Measurements from ENCODE around the gene FASTK.

Gene FASTK

GRCh38 chr7:151081170-151082101 lies 827 bp upstream of the FASTK start:
- no peak for DNase-seq (ENCODE audit: low read depth in 2 of 2)

- no peak for DNase-seq (ENCODE audit: low read depth in 2 of 2)
Measured at GRCh38 chr7:151080067-151080521, 515 bp downstream of the FASTK start.

- DNase-seq (ENCODE audit: low read depth in 2 of 2): no peak
Measured at GRCh38 chr7:151079199-151079910, 1.3 kb downstream of the FASTK start.

GRCh38 chr7:151078233-151079040 lies 2.2 kb downstream of the FASTK start:
- no peak for DNase-seq (ENCODE audit: low read depth in 2 of 2)

GRCh38 chr7:151077705-151078232 lies 2.8 kb downstream of the FASTK start:
- DNase-seq (ENCODE audit: low read depth in 2 of 2): no peak

GRCh38 chr7:151076863-151077704 lies 3.5 kb downstream of the FASTK start:
- DNase-seq (ENCODE audit: low read depth in 2 of 2): no peak

GRCh38 chr7:151075978-151076426 lies 4.6 kb downstream of the FASTK start:
- no peak for DNase-seq (ENCODE audit: low read depth in 2 of 2)

- no peak for DNase-seq (ENCODE audit: low read depth in 2 of 2)
Measured at GRCh38 chr7:151075662-151075971, 5.0 kb downstream of the FASTK start.

GRCh38 chr7:151074817-151075661 lies 5.6 kb downstream of the FASTK start:
- no peak for DNase-seq (ENCODE audit: low read depth in 2 of 2)

GRCh38 chr7:151073990-151074389 lies 6.6 kb downstream of the FASTK start:
- DNase-seq (ENCODE audit: low read depth in 2 of 2): no peak

- DNase-seq (ENCODE audit: low read depth in 2 of 2): no peak
Measured at GRCh38 chr7:151071032-151071866, 9.4 kb downstream of the FASTK start.

GRCh38 chr7:151070574-151070960 lies 10.0 kb downstream of the FASTK start:
- no peak for DNase-seq (ENCODE audit: low read depth in 2 of 2)

- DNase-seq (ENCODE audit: low read depth in 2 of 2): no peak
Measured at GRCh38 chr7:151069841-151070573, 10.6 kb downstream of the FASTK start.

GRCh38 chr7:151068069-151068773 lies 12.4 kb downstream of the FASTK start:
- no peak for DNase-seq (ENCODE audit: low read depth in 2 of 2)

- DNase-seq (ENCODE audit: low read depth in 2 of 2): no peak
Measured at GRCh38 chr7:151066273-151066974, 14.2 kb downstream of the FASTK start.

GRCh38 chr7:151065516-151065915 lies 15.1 kb downstream of the FASTK start:
- DNase-seq (ENCODE audit: low read depth in 2 of 2): no peak

- no peak for DNase-seq (ENCODE audit: low read depth in 2 of 2)
Measured at GRCh38 chr7:151064993-151065392, 15.6 kb downstream of the FASTK start.

Data from stimulated activated CD8-positive, alpha-beta memory T cell treated with anti-CD3 and anti-CD28 coated beads, Interleukin-7, amount 100 ng/mL, for 1 hour (primary cell).